HG03196 (cell line): Measurements from ENCODE around the gene CTAGE9.
"Not testable (repeated sequence)": the region's sequence is repeated elsewhere in the genome, so short reads cannot be mapped to it uniquely, and the experiment has no call there.

ENCODE experiments used
- ATAC-seq: cut with Tn5 transposase; IDR thresholded peaks from one replicate; pipeline ENCODE4 v1.9.1; 2021; ENCODE audit not compliant: unreplicated experiment

Gene CTAGE9

DNA sequence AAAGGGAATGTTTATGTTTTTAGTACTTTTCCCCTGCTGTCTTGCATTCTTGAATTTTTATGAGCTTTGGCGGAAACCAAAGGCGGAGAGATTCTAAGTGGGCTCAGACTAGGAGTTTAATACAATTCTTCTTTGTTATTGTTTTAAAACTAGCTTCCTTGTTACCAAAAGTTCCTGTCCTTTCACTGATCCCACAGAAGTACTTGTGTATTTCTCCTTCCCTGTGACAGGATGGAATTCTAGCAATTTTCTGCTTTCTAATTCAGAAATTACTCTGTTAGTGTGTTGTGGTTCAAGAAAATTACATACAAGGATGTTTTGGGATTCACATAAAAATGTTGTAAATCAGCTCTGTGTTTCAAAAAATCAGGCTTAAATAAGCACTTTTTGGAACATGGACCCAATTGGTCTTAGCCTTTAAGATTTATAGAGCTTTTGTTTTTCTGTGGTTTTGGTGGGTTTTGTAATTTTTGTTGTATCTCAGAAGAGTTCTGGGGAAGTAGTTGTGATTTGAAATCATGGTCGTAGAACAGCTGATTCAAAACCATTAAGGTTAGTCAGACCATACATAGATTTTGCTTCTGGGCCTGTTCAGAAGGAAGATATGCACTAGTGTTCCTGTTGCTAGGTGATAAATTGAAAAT, 17.6 kb upstream of the CTAGE9 start:
- no peak for ATAC-seq

DNA sequence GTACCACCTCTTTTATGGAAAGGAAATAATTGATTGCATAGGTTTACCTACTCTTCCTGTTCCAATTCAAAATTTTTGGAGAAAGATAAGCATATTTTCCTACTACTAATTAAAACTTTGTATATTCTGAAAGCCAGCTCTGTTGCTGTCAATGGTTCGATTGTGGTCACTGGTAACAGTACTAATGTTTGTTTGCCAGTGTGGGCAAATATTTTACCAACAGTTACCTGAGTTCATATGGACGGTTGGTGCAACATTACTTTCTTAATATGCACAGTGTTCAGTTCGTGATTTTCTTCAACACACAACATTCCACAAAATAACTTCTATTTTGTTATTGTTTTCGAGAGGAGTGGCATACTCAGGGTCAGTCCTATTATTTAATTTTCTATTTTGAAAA, 17.1 kb upstream of the CTAGE9 start:
- no peak for ATAC-seq

DNA sequence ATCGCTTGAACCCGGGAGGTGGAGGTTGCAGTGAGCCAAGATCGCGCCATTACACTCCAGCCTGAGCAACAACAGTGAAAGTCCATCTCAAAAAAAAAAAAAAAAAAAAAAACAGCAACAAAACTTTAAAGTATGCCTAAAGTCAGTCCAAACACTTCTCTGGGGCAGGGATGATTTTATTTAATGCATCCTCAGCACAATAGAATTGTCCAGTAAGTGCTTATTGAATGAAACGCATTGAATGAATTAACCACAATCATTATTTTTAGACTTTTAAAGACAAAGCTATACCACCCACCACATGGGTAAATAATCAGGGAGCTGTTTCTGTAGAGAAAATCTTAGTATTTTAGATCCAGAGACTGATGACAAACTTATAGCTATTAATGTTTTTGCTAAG, 16.6 kb upstream of the CTAGE9 start:
- ATAC-seq: no peak

DNA sequence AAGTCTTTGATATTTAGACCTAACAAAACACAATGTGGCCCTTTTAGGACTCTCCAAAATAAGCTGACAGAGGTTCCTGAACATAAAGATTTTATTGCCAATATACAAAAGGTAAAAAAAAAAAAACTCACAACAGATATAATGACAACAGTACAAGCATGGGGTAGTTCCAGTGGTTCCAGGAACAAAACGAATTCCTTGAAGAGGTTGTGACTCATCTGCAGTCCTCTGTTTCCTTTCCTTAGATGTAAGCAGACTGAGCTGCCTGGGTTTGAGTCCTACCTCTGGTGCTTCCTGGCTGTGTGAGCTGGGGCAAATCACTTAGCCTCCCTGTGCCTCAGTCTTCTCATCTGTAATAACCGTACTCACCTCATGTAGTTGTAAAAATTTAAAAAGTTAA, 13.3 kb upstream of the CTAGE9 start:
- ATAC-seq: no peak

DNA sequence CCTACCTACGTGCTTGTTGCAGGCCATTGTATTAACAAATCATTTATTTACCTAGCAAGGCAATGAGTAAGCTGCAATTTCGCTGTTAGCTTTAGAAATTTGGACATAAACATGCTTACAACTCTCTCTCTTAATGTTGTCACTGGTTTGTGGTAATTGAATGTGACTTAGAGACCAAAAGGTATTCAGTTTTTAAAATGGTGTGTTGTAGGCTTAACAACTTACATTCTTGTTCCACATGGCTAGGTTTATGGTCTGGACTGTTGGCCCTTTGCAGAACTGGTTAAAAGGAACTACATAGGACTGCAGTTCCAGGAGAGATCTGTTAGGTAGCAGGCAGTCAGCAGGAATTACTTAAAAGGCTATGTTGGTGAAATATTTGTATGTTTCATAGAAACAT, 10.3 kb upstream of the CTAGE9 start:
- ATAC-seq: no peak

DNA sequence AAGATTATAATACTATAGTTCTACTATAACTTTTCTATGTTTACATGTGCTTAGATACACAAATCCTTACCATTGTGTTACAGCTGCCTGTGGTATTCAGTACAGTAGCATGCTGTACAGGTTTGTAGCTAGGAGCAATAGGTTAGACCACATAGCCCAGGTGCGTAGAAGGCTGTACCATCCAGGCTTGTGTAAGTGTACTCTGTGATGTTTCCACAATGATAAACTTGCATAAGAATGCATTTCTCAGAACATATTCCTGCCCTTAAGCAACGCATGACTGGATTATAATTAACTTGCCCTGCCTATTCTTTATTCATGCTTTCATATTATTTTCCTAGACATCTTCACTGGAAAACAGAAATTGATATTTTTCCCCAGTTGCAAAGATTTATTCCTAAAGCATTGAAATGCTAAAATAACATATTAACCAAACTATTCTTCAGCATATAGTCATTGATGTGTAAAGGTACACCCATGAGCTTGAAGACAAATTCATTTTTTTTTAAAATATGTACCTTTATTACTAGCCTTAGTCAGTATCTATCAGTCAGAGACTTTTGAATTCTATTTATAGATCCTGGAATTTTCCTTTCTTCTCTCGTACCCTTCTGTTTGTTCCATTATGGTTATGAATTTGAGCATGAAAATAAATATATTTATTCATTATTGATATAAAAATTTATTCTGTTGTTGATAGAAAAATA, 7.2 kb upstream of the CTAGE9 start:
- no peak for ATAC-seq

DNA sequence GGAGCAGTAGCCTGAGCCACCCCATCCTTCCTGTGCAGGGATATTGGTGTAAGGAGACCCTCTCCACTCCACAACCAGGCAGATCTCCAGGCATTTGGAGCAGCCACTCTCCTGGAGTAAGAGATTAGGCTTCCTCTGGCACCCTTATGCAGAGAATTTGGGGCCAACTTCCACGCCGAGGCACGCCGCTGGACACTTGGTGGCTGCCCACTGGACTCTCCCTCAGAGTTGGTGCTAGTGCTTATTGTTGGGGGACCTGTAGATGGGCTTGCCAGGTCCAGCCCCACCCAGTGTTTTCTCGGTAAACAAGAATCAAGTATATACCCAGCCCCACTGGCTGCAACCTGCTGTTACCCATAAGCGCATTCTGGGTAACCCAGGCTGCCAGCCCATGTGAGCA, 4.8 kb upstream of the CTAGE9 start:
- ATAC-seq: not testable (repeated sequence)

DNA sequence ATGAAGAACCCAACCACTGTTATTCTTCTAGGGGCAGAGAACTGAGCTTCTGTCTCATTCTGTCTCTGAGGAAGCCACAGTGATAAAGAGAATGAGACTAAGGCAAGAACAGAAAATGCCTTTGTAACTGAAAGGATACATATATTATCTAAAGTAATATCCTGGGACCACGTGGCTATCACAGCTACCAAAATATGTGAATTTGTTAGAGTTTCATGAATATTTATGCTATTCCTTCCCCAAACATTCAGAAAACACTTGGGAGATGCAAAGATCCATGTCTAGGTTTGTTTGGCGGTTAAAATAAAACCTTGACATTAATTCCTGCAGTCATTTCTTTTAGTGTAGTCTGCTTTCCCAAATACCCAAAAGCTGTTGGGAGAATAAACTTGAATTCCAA, 6.9 kb downstream of the CTAGE9 start:
- not testable (repeated sequence) for ATAC-seq

DNA sequence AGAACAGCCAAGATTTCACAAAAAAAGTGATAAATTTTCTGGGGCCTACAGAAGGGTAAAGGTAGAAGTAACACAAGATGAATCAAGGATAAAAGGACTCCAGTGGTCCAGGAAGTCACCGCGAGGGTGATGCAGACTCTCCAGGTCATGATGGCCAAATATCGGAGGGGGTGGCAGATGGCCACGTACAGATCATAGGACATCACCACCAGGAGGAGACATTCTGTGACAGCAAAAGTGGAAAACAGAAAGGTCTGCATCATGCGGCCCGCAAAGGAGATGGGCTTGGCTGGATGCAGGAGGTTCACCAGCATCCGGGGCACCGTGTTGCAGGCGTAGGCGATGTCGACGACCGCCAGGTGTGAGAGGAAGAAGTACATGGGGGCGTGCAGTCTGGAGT, 10.0 kb downstream of the CTAGE9 start:
- not testable (repeated sequence) for ATAC-seq

DNA sequence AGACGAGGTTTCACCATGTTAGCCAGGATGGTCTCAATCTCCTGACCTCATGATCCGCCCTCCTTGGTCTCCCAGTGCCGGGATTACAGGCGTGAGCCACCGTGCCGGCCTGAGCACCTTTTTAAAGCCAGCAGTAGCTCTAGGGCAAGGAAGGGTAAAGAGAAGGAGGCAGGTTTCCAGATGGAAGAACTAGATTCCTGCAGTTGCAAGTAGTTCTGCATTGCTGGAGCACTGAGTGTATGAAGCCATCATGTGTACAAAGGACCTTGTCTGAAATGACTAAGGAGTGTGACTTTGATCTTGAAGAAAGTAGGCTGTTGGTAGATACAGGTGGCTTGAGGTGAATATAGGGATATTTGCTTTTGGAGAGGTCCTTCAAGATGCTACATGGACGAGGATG, 13.9 kb downstream of the CTAGE9 start:
- no peak for ATAC-seq

DNA sequence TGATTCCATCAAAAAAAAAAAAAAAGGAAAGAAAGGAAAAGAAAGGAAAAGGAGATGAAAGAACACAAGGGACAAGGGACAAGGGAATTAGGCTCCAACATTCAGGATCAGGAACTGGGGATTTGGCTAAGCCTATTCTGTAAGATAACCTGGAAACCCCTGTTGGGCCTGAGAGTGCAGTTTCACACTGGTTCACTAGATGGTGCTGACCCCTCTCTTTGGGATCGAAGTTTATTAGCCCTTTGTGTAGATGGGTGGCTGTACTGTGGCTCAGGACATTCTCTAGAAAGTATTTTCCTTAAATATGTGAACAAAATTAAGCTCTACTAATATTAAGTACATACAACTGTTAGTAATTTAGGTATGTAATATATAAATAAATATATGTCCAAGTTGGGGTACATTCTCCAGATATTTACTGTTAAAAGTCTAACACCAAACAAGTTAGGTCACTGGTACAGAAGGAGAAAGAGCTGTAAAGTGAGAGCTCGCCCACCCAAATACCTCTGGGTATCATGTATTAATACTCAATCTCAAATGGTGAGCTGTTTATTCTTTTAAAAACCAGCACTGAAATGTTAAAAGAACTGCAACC, 15.9 kb downstream of the CTAGE9 start:
- ATAC-seq: peak; percentile 80

DNA sequence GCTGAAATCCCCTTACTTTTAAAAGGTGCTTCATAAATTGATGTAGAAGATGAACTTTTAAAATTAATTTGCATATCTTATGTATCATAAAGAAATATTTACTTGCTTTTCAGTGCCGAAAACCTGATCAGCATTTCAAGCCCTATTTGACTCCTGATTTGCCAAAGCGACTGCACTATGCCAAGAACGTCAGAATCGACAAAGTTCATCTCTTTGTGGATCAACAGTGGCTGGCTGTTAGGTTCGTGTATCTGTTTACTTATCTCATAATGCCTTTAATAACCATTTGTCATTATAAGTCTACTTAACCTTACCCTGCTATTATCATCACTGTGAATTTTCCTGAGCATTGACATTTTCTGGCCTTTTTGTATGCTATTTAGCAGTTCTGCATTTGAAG, 17.4 kb downstream of the CTAGE9 start:
- no peak for ATAC-seq

DNA sequence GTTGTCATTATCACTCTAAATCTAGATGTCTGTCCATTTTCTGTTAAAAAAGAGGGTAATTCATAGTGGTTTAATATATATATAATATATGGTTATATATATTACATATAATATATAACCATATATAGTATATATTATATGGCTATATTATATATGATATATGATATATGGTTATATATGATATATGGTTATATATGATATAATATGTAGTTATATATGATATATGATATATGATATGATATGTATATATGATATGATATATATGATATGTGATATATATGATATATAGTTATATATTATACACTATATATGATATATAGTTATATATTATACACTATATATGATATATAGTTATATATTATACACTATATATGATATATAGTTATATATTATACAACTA, 18.2 kb downstream of the CTAGE9 start:
- ATAC-seq: no peak

DNA sequence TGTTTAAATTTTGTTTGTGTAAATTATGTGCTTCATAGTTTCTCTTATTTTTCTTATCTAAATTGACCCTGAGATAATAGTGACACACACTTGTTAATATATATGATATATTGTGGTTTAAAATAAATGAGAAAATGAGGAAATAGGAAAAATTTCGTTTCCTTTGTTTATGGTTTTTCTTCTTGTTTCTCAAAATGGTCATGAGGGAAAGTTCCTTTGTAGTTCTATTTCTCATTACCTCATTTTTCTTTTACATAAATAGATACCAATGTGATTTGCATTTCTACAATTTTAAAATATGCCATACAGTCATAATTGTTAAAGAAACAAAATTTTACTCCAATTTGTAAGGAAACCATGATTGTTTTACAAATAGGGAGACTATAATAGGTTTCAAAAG, 18.8 kb downstream of the CTAGE9 start:
- no peak for ATAC-seq

DNA sequence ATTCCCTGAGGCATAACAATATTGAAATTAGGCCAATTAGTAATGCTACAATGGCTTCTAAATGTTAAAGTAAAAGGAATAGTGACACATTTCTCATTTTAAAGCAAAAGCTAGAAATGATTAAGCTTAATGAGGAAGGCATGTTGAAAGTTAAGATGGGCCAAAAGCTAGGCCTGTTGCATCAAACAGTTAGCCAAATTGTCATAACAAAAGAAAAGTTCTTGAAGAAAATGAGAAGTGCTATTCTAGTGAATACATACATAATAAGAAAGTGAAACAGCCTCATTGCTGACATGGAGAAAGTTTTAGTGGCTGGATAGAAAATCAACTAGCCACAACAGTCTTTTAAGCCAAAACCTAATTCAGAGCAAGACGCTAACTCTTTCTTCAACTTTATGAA, 22.5 kb downstream of the CTAGE9 start:
- peak; percentile 73 for ATAC-seq

DNA sequence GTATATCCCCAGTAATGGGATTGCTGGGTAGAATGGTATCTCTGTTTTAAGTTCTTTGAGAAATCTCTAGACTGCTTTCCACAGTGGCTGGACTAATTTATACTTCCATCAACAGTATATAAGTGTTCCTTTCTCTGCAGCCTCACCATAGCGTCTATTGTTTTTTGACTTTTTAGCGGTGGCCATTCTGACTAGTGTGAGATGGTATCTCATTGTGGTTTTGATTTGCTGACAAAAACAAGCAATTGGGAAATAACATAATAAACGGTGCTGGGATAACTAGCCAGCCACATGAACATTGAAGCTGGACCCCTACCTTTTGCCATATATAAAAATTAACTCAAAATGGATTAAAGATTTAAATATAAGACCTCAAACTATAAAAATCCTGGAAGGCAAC, 23.8 kb downstream of the CTAGE9 start:
- no peak for ATAC-seq

DNA sequence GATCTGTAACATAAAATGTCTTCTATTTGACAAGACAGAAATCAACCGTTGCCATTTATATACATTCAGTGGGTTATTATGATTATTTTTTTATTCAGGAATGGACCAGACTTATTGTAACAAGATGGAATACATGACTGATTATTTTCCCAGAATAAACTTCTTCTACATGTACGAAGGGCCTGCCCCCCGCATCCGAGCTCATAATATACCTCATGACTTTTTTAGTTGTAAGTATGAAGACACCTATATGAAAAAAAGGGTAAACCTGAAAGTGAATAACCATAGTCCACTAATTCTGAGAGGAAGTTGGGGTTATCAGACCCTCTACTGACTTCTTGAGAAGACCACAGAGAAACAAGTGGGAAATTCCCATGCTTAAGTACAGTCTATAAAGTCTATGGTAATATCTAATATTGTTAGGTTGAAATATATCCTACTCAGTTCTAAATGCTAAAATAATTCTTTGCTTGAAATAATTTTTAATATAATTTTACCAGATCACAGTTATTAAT, 25.5 kb downstream of the CTAGE9 start:
- peak; percentile 48 for ATAC-seq

DNA sequence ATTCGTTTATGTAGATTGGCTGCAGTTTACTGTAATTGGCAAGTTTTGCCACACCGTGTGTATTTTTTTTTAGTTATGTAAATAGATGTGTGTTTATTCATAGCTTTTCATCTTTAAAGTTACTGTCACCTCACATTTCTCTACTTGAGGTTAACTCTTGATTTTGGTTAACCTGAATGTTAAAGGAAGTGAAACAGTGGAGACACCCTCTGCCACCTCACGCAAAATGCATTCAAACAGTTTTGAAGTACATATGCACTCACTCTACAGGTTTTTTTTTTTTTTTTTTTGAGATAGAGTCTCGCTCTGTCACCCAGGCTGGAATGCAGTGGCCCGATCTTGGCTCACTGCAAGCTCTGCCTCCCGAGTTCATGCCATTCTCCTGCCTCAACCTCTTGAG, 27.3 kb downstream of the CTAGE9 start:
- peak; percentile 62 for ATAC-seq

DNA sequence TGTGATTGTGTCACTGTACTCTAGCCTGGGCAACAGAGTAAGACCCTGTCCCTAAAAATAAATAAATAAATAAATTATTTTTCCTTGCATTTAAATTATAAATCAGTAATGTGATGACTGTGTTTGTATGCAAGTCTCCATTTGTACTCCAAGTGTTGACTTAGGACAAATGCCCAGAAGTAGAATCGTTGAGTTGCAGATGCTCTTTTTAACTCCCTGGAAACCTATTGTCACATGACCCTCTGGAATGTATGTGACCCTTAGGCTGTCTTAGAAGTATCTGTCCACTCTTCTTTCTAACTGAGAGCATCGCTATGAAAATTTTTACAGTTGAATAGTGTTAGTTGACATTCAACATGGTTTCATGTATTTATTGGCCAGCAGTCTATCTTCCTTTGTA, 28.4 kb downstream of the CTAGE9 start:
- no peak for ATAC-seq

DNA sequence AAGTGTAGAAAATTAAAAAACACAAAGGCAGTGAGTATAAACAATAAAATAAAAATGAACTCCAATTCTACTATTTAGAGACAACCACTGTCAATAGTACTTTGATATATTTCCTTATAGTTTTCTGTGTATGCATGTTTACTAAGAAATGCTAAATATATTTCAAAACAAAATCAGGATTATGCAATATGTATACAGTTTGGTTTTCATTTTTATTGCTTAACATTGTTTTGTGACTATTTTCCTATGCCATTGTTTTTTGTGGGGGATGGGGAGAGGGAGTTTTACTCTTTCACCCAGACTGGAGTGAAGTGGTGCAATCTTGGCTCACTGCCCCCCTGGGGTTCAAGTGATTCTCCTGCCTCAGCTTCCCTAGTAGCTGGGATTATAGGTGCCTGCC, 29.2 kb downstream of the CTAGE9 start:
- ATAC-seq: no peak

DNA sequence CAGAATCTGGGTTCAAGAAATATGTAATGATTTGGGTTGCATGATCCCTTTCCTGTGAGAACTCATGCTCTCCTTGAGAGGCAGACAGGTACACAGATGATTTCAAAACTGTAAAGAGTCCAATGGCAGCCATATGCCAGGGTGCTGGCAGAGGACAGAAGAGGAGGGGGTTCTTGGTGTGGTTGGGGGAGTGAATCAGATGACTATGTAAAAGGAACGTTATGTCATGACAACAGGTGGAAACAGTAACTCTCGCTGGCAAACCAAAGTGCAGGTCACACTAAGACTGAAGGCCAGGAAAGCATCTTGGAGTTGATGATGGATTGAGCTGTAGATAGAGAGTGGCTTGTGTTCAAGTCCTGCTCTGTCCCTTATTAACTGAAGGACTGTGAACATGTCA, 29.9 kb downstream of the CTAGE9 start:
- no peak for ATAC-seq

DNA sequence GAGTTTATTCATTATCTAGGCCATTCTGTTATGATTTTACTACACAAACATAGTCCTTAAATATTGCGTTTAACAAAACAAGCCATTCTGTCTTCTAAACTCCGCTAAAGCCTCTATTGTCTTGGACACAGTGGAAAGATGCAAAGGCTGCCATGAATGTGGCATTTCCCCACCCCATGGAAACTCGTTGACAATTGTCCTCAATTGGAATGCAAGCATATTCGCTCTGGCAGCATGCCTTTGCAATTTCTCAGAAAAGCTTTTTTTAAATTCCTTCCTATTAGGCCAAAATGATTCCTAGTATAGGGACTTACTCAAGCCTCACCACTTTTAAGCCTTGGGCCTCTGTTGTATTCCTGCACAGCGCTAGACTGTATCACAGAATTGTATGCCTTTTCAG, 32.4 kb downstream of the CTAGE9 start:
- ATAC-seq: no peak
